Measurements from ENCODE around the gene APBB2.

Gene APBB2

DNA sequence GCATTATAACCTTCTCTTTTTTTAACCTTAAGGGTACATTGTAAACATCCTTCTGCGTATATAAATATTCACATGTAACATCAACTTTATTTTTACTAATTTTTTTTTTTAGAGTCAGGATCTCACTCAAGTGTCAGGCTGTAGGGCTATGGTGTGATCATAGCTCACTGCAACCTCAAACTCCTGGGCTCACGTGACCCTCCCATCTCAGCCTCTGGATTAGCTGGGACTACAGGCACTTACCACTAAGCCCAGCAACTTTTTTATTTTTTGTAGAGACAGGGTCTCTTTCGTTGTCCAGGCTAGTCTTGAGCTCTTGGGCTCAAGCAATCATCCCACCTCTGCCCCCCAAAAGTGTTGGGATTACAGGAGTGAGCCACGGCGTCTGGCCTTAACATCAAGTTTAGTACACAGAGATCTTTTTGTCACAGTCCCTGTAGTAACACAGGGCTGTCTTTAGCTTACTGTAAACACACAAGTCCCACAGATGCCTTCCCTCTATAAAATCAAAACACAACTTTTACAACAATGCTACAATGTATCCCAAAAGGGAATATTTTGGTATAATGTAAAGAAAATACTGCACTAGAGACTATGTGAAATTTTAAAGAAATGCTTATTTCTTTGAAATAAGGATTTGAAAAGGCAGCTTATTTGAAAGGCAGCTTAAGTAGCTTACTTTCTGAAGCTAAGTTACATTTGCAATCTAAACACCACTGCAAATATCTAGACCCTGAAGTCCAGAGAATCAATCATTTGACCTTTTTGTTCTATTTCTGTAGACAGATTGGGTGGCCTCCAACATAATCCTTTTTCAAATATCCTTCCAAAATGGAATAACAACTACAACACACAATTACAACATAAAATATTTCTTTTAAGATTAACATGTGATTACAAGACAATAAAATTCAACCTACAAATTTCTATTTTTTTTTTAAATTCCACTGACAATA is 116.0 kb downstream of the APBB2 start:
- DNase-seq: no peak

DNA sequence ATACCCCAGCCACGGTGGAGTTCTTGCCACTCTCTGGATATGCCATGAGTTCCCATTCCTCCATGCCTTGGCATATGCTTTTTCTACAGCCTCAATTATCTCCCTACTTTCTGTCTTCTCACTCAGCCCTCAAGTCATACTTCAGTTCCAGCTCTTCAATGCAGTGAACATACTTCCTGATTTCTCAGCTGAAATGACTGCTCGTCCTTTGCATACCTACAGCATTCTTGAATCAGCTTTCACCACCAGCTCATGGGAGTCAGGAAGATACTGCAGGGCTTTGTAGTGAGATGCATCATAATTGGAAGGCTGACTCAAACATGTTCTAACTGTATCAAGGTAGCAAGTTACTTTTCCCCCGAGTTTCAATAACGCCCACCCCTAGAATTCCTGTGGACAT is 118.4 kb downstream of the APBB2 start:
- DNase-seq: no peak

DNA sequence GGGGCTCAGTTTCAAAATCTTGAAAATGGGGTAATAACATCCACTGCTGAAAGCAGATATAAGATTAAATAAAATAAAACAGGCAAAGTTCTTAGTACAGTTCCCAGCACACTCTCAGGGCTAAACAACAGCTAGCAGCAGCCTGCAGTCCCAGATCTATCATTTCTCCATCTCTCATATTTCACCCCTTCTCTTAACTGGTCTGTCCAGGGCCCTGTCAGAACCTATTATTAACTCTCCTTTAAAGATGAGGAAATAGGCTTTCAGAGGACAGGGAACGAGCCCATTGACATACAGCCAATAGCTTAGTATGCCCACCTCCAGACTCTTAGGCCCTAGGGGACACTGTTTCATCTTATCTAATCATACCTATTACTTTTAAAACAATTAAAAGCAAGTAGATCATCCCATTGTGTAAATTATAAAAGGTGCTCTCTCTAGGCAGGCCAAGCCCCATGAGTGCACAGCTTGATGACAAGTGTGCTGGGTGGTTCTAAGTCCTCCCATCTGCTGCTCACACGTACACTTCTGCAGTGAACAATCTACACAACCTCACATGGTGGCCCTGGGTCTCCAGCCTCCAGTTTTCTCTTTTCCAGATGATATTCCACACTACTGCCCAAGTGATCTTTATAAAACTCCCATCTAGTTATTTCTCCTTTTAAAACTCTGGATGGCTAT is 119.0 kb downstream of the APBB2 start:
- no peak for DNase-seq

DNA sequence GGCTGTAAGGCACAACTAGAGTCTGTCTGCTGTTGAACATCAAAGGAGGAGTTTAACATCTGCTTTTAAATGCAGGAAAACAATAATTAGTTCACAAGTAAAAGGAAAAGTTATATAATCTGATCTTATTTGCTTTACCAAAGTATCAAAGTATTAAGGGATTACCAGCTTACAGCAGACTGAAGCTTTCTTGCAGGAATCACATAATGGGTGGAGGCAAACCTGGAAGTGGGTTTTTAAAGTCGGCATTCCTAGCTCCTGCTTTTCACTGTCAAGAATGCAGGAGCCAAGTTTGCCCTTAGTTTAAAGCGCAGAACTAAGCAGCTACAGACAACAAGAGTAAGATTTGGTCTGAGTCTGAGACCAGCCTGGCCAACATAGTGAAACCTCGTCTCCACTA is 122.2 kb downstream of the APBB2 start:
- no peak for DNase-seq

DNA sequence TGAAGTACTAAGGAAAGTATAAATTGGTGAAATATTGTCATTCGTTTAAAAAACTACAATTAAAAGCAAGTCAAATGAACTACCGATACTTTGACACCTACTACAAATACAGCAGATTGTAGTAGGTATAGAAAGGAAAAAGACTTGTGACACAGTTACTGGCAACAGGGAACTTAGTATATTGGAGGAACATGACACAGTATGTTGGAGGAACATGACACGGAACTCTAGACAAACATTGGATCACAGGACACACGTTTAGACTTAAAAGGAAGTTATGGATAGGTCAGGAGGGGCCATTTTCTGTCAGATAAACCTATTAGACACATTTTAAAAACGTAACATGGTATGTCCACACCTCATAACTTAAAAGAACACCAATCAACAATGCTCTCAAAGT is 132.5 kb downstream of the APBB2 start:
- DNase-seq: no peak

DNA sequence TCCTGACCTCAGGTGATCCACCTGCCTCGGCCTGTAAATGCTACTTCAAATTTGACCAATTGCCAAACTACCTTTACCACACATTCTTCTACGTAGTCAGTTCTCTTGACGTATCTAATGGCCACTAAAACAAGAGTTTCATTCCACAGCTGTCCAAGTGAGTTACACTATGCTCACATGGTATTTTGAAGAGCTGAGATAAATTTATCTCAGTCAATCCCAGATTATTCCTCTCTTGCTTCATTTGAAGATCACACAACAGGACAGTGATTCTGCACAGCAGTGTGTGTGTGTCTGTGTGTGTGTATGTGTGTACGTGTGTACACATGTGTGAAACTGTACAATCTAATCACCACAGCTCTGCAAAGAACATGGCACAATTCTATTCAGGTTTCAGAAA is 133.4 kb downstream of the APBB2 start:
- no peak for DNase-seq

DNA sequence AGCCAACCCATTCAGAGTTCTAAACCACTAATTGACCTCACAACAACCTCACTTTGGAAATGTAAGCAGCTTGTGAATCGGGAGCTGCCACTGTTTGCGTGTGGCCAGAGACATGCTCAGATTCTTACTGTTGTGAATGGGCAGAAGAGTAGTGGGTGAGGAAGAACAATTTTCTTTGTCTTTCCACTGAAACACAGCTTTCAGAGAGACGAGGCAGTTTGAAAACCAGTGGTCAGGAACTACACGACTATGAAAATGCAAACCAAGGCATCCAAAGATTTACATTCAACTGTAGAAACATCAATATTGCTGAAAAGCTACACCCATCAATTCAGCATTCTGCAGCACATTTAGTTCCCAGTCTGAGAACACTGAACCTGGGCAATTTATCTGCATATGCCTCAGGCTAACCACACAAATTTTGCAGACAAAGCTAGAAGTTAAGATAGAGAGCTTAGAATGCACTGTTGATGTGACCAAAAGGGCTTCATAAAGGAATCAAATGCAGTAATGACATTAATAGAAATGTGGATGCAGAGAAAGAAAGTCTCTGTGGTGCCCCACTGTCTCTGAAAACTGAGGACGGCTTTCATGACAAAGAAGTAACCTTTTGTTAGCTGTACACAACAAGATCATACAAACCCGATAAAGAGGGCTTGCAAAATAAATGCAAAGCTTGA is 134.3 kb downstream of the APBB2 start:
- no peak for DNase-seq

DNA sequence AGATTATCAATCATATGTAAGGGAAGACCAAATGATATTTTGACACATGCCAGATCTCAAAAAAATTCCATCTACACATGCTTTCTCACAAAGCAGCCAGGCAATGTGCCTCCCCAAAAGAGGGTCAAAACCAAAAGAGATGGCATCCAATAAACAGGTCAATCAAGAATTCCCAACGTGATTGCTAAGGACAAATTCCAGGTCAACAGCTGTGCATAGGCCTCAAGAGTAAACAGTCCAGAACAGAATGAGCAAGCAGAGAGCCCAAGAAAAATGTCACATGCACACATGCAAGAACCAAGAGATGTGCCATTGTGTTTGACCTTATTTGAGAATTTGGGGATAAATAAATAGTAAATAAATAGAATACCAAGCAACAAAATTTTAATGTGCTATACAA is 136.7 kb downstream of the APBB2 start:
- no peak for DNase-seq

DNA sequence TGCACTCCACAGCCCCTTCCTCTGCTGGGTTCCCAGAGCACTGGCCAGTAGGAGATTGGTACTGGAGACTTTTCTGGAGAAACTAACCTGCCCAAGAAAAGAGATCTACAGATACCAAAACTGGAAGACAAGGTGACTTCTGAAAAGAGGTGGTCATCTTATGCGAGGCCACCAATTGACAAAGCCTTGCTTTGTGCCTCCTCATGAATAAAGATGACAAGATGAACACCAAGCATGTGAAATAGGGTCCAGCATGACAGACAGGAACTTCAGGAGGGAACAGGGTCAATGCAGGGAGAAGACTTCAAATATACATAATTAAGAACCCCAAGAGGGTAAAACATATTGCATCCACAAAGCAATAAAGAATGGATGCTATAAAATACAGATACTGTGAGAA is 137.9 kb downstream of the APBB2 start:
- DNase-seq: no peak

DNA sequence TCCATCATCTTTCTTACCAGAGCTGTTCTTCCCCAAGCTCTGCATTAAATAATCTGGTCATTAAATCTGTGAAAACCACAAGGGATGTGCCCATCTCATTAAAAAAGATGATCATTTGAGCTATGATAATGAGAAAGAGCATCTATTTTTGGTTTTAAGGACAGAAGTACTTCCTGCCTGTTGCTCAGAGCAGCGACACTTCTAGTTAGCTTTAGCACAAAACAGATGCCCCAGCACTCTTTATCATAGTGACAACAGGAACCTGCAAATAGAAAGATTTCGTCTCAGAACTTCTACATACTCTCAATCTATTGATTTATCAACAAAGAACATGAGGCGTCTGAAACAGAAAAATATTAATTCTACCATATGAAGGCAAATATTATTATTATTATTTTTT is 140.1 kb downstream of the APBB2 start:
- DNase-seq: no peak

DNA sequence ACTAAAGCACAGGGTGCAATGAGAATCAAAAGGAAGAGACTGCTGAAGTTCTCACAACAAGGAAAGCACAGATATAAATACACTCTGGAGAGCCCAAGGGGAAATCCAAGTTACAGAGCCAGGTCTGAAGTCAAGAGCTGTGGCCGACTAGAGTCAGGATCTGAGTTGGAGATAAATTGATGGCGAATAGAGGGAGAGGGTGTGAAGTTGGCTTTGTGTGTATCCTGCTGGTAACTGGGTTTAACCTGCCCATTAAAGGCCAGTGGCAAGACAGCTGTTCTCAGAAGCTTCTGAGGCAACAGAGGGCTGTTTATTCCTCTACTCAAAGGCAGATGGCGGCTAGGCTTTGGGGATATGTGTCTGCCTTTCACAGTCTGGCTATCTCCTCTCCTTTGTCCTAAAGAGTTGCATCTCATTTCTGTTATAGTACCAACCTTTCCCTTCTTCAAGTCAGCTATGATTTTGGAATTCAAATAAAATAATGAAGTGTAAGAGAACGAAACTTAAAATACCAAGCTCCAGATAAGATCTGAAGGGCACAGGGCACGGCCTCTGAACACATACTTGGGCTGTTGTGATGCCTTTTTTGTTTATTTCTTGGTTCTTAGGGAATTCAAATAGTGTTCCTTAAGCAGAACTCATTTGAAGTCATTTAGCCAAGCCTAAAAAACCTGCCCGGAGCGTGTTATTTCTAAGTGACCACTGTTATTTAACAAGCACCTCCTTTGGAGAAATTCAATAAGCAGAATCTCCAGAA is 142.1 kb downstream of the APBB2 start:
- DNase-seq: no peak

DNA sequence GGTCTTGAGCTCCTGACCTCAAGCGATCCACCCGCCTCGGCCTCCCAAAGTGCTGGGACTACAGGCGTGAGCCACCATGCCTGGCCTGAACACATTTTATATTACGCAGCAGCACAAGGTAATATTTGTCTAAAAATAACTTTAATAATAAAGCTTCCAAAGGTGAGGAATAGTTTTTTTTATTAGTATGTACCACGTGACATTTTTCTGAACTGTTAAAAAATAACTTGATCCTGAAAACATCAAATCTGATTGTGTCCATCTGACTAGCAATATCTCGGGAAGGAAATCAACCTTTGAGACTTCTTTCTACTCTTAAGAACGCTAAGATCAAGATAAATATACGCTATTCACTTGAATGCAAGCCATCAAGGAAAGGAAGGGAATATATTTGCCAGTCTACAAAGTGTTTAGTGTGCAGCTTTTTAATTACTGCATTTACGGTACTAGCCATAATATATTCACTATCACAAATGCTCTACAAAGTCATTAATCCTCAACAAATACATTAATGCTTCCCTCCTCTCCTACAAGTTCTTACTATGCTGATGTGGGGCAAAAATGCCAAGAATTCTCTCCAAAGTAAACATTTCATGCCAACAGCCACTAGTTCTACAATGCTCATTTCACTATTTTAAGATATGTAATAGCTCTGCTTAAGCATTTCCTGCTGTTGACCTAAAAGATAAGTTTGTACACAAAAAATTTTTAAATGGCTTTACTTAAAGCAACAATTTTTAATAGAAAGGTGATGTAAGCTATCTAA is 143.6 kb downstream of the APBB2 start:
- DNase-seq: no peak

DNA sequence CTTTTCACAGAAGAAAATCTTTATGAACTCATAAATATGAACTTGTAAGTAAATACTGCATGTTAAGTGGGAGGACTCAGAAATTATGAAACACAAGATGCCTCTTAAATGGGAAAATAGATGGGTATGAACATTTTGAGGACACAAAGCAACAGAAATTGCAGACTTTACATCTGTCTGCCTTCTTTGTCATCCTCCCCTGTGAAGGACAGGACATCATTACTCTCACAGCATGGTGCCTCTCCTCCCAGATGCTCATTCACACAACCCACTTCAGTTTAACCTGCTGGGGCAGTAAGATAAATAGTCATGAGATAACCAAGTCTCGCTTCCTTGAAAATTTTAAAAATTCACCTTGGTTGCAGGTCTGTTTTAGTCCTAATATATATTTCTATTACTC is 144.5 kb downstream of the APBB2 start:
- no peak for DNase-seq

DNA sequence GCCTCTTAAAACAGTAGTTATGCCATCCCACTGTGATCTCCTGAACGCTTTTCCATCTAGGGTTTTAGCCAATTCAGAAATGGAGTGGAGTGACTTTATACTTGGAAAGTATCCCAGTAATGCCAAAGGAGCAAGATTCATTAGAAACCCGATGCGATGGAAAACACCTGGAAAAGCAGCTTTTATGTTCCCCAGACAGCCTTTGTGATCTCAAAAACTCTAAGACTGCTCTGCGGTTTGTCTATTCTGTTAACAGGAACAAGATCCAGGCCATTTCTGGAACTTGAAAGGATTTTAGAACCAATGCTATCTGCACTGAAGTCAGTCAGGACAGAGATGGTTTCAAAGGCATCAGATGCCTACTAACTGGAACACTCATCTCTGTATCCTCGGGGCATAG is 145.1 kb downstream of the APBB2 start:
- no peak for DNase-seq

DNA sequence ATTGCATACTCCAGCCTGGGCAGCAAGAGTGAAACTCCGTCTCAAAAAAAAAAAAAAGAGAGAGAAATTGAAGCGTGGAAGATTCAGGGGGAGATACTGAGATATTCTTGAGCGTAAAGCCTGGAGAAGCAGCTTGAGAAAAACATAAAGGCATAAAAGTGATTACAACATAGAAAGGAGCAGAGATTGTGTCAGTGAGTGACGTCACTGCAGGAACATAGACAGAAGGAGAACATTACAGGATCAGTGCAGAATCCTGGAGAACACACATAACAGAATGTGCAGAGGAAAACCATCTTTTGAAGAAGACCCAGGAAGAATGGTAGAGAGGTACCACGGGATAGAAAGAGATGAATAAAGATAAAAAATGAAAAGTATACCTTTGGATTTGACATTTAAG is 147.0 kb downstream of the APBB2 start:
- DNase-seq: no peak

DNA sequence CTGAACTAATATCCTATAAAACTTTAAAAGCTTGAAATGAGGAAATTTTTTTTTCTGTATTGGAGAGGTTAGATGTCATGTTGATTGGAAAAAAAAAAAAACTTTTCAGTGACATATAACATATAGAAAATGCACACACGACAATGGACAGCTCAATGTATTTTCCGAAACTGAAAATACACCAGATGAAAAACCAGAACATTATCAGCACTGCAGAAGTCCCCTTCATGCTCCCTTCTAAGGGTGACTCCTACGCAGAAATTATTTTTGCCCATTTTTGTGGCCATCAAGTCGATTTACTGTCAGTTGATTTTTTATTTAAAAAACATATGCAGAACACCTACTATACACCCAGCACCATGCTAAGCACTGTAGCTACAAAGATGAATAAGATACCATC is 148.3 kb downstream of the APBB2 start:
- DNase-seq: no peak

DNA sequence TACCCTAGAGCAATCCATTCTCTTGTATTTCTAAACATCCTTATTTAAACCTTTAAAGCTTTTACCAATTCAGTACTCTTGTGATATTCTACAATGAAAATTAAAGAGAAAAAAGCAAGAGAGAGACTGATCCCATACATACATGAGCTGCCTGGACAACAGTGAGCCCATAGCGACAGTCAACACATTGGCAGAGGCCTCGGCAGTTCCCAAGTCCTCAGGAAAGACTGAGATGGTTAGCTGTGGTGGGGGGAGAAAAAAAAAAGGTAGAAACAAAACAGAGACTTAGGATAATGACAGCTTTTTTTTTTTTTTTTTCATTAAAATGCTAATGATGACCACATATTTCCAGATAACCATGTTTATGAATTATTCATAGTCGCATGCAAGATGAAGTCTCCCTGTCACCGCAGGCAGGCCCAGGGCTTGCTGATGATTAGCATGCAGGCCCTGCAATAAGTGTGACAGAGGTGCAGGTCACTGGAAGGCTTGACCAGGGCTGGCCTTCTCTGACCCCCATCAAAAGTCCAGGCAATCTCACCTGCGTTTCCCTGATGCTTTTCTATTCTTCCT is 148.8 kb downstream of the APBB2 start:
- DNase-seq: no peak

DNA sequence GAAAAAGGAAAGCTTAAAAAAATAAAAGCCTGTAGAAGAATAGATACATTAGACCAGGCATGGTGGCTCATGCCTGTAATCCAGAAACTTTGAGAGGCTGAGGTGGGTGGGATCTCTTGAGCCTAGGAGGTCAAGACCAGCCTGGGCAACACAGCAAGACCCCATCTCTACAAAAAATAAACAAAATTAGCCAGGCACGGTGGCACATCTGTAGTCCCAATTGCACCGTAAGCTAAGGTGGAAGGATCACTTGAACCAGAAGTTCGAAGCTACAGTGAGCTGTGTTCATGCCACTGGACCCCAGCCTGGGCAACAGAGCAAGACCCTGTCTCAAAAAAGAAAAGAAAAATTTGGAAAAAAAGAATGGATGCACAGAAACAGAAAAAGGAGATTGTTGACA is 149.4 kb downstream of the APBB2 start:
- no peak for DNase-seq

DNA sequence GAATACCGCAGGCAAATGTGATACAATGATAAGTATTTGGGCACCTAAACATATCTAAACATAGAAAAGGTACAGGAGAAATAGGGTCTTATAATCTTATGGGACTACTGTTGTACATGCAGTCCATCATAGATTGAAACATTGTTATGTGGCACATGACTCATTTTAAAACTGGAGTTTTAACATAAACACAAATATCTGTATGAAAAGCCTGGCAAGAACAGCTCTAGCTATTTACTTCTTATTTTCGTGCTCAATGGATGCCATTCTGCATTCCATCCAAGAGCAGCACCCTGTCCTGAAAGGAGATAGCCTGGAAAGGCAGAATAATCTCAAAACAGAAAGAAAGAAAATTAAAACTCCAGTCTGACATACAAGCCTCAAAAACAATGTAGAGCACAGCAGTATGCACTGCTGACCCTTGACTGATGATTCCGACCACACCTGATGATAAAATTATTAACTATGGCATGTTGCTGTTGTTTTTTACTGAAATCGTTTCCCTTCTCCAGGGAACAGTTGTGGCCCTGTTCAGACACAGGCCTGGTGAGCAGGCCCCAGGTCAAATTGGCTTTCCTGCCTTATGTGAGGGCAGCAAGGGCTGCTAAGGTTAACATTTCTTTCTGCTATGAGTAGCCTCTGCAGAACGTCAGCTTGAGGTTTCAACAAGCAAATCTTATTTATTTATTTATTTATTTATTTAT is 152.7 kb downstream of the APBB2 start:
- no peak for DNase-seq

DNA sequence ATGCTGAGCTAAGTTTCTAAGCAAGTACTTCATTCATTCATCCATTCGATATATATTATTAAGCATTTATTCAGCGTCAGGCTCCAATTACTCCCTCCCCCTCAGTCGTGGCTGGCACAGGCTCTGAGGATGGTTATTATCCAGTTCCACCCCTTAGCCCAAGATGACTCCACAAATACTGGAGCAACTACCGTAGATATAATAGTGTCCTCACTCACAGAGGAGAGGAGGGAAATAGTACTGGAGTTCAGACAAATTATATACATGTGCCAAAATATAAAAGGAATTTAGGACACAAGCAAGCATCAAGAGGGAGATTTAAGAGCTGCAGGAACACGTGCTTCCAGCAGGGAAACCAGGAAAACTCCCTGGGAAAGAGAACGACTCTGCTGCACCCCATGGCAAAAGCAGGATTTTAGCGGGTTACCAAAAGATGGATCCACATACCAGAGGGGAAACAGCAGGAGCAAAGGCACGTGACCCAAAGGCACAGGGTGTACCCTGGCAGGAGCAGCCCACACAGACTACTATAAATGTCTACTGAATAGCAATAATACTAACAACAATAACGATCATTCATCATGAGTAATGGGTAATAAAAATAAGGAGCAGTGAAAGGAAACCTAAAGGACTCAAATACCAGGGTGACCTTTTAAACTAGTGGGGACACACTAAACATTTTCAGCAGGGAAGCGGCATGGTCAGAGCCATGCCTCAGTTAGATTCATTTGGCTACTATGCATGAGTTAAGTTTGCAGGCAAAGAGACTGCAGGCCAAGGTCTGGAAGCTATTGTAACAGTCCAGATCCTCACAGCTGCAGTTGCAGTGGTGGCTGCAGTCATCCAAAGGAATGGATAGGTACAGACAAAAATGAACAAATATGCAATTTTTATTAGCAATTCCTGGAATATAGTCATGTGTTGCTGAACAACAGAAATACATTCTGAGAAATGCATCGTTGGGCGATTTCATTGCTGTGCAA is 153.7 kb downstream of the APBB2 start:
- DNase-seq: no peak
